SU-DHL-6 (cell line): Measurements from ENCODE around the gene TMEM87B.

Source experiments
- H2AFZ ChIP-seq: fragments of 200-600 bp; sonication (generic); 2 replicates; pipeline ENCODE4 v1.6.1; 2014; ENCODE audit warnings: low read depth, mild to moderate bottlenecking, moderate library complexity, mixed read lengths, antibody characterized with exemption, low read length; ENCODE audit not compliant: severe bottlenecking
- H3F3A ChIP-seq: fragments of 200-600 bp; shearing (Covaris generic); 2 replicates; pipeline ENCODE4 v1.6.0; 2016; ENCODE audit warnings: antibody characterized with exemption, mild to moderate bottlenecking; ENCODE audit not compliant: insufficient read depth
- H3K27ac ChIP-seq: fragments of 200-600 bp; sonication (generic); 2 replicates; pipeline ENCODE4 v1.5.1; 2016; ENCODE audit warnings: low read depth, mild to moderate bottlenecking, low read length, moderate library complexity, mixed read lengths
- H3K27me3 ChIP-seq: fragments of 200-600 bp; sonication (generic), shearing (Covaris generic); 2 replicates; pipeline ENCODE4 v1.6.0; 2014; ENCODE audit warnings: mild to moderate bottlenecking, low read length
- H3K36me3 ChIP-seq: fragments of 200-600 bp; sonication (generic); 2 replicates; pipeline ENCODE4 v1.6.1; 2014; ENCODE audit warnings: mild to moderate bottlenecking, low read length, mixed read lengths
- H3K4me2 ChIP-seq: fragments of 300-600, 200-600 bp; shearing (Covaris generic), sonication (generic); 2 replicates; pipeline ENCODE4 v1.6.0; 2014; ENCODE audit warnings: low read length, low read depth, mild to moderate bottlenecking; ENCODE audit not compliant: poor library complexity, severe bottlenecking
- H3K4me3 ChIP-seq: fragments of 200-600 bp; sonication (generic); 2 replicates; pipeline ENCODE4 v1.5.1; 2014; ENCODE audit warnings: antibody characterized with exemption, low read length, mild to moderate bottlenecking, mixed read lengths; ENCODE audit not compliant: insufficient read depth, poor library complexity, severe bottlenecking
- H3K79me2 ChIP-seq: fragments of 200-600 bp; sonication (generic); 2 replicates; pipeline ENCODE4 v1.6.1; 2014; ENCODE audit warnings: mild to moderate bottlenecking, low read length, moderate library complexity; ENCODE audit not compliant: insufficient read depth
- H3K9ac ChIP-seq: fragments of 200-600 bp; sonication (generic); 2 replicates; pipeline ENCODE4 v1.7.0; 2014; ENCODE audit warnings: mild to moderate bottlenecking, low read length
- H3K9me2 ChIP-seq: fragments of 200-600 bp; sonication (generic); replicated peaks from 2 replicates; pipeline ENCODE4 v1.6.1; 2014; ENCODE audit warnings: low read length; ENCODE audit not compliant: insufficient read depth
- H3K9me3 ChIP-seq: fragments of 200-600 bp; sonication (generic); 2 replicates; pipeline ENCODE4 v1.6.1; 2014; ENCODE audit warnings: low read length, mixed read lengths; ENCODE audit not compliant: insufficient read depth
- H4K20me1 ChIP-seq: fragments of 200-600 bp; sonication (generic); 2 replicates; pipeline ENCODE4 v1.6.1; 2014; ENCODE audit warnings: low read depth, mild to moderate bottlenecking, antibody characterized with exemption, low read length, moderate library complexity, mixed read lengths
- CTCF ChIP-seq: fragments of 200-600 bp; sonication (generic); IDR thresholded peaks from one replicate; pipeline ENCODE4 v1.5.1; 2017; ENCODE audit warnings: antibody characterized with exemption, mild to moderate bottlenecking, low read length, moderate library complexity; ENCODE audit not compliant: insufficient read depth, poor library complexity, severe bottlenecking
- EZH2phosphoT487 ChIP-seq: fragments of 200-600 bp; sonication (generic), shearing (Covaris generic); conservative IDR thresholded peaks from 2 replicates; pipeline ENCODE4 v1.6.1; 2018; ENCODE audit warnings: mild to moderate bottlenecking, antibody characterized with exemption, low read length, moderate library complexity, mixed read lengths

Gene TMEM87B

GRCh38 chr2:112121682-112122254 is 66.7 kb downstream of the TMEM87B start:
- Histone ChIP-seq H3K9ac (no peak overlapping the region), H3K79me2 (no peaks in the 10 kb centered on the region), H3K27me3 (no peaks in the 10 kb centered on the region), H3K4me3 (no peak overlapping the region), H4K20me1 (no peaks in the 10 kb centered on the region), H3K4me2 (no peak overlapping the region), H2AFZ (no peak overlapping the region), H3K27ac (no peak overlapping the region), H3K9me3 (no peaks in the 10 kb centered on the region), H3K9me2 (no peaks in the 10 kb centered on the region), H3K36me3 (peaks cover 12% of the 10 kb centered on the region), H3F3A (peaks cover 5% of the 10 kb centered on the region; the same call in 1 of the 2 replicates)
- TF ChIP-seq CTCF (peak; percentile 58), EZH2phosphoT487 (no peak)

- Histone ChIP-seq H3K4me2 (no peak overlapping the region), H3K27me3 (no peaks in the 10 kb centered on the region), H3K9me2 (no peaks in the 10 kb centered on the region), H3K79me2 (no peaks in the 10 kb centered on the region), H3F3A (no peaks in the 10 kb centered on the region), H2AFZ (no peak overlapping the region), H3K9ac (no peak overlapping the region), H3K4me3 (no peak overlapping the region), H3K27ac (no peak overlapping the region), H3K9me3 (no peaks in the 10 kb centered on the region), H4K20me1 (no peaks in the 10 kb centered on the region), H3K36me3 (no peaks in the 10 kb centered on the region)
- TF ChIP-seq CTCF, result no peak
- no peak for TF ChIP-seq EZH2phosphoT487
Observed at GRCh38 chr2:112129060-112129459, 74.0 kb downstream of the TMEM87B start.

DNA sequence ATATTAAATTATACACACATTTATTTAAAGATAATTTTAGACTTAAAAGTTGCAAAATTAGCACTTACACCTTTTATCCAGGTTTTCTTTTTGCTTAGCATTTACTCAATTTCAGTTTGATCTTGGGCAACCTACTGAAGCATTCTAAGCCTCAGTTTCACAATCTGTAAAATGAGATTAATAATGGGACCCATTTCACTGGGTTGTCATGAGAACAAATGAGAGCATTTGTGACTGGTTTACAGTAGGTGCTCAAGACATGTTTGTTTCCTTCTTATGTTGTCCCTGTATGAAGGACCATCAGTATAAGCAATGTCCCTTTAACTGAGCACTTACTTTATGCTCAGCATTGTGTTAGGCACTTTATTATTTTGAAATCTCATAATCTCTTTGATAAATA is 78.3 kb downstream of the TMEM87B start:
- Histone ChIP-seq H3K9me3 (no peaks in the 10 kb centered on the region), H3F3A (no peaks in the 10 kb centered on the region), H3K4me2 (no peak overlapping the region), H3K27ac (no peak overlapping the region), H4K20me1 (no peaks in the 10 kb centered on the region), H3K36me3 (no peaks in the 10 kb centered on the region), H3K4me3 (no peak overlapping the region), H3K27me3 (no peaks in the 10 kb centered on the region), H3K9ac (no peak overlapping the region), H3K79me2 (no peaks in the 10 kb centered on the region), H2AFZ (no peak overlapping the region), H3K9me2 (no peaks in the 10 kb centered on the region)
- TF ChIP-seq EZH2phosphoT487, result no peak
- no peak for TF ChIP-seq CTCF

DNA sequence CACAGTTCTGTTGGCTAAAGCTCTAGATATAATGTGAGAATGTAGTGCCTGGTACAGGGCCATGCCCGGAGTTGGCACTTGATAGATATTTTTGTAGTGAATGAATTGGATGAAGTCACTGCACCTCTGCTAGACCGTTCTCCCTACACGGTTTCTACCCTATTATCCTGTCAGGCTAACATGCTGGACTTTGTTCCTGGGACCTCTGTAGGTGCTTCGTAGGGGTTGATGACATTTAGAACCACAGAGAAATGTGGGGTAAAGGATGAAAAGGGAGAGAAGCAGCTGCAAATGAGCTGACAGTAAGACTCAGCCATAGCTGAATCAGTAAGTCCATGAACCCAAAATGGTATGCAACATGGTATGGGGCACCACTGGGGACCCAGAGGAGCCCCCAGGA is 79.1 kb downstream of the TMEM87B start:
- Histone ChIP-seq H3K79me2 (no peaks in the 10 kb centered on the region), H3K27ac (no peak overlapping the region)

More for the DNA sequence above, 79.1 kb downstream of the TMEM87B start:
- TF ChIP-seq CTCF, result no peak
- TF ChIP-seq EZH2phosphoT487, result no peak
- Histone ChIP-seq H3K9me2 (no peaks in the 10 kb centered on the region), H3K9me3 (no peaks in the 10 kb centered on the region), H3F3A (no peaks in the 10 kb centered on the region), H3K4me2 (no peak overlapping the region), H3K36me3 (no peaks in the 10 kb centered on the region), H4K20me1 (no peaks in the 10 kb centered on the region), H3K27me3 (no peaks in the 10 kb centered on the region), H2AFZ (no peak overlapping the region), H3K9ac (no peak overlapping the region), H3K4me3 (no peak overlapping the region)
